Measurements from ENCODE around the gene C16orf95.
A peak's percentile ranks its signal among the peaks of the same experiment; 100 is the strongest.

Gene C16orf95

DNA sequence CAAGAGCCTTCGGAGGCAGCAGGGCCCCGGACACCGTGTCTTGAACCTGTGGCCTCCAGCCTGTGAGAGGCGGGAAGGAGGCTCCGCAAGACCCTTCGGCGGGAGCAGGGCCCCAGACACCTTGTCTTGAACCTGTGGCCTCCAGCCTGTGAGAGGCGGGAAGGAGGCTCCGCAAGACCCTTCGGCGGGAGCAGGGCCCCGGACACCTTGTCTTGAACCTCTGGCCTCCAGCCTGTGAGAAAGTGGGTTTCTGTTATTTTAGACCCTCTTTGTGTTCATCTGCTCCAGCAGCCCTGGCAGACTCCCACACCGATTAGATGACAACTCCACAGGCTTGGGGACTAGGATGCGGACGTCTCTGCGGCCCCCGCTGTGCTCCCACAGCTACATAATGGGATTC is 36.4 kb upstream of the C16orf95 start:
- no peak overlapping the region for H3K4me3 ChIP-seq (ENCODE audit: control insufficient read depth, low read depth, low read length)
- DNase-seq (ENCODE audit: low read depth), result no peak
- TF ChIP-seq, protein P1, sequence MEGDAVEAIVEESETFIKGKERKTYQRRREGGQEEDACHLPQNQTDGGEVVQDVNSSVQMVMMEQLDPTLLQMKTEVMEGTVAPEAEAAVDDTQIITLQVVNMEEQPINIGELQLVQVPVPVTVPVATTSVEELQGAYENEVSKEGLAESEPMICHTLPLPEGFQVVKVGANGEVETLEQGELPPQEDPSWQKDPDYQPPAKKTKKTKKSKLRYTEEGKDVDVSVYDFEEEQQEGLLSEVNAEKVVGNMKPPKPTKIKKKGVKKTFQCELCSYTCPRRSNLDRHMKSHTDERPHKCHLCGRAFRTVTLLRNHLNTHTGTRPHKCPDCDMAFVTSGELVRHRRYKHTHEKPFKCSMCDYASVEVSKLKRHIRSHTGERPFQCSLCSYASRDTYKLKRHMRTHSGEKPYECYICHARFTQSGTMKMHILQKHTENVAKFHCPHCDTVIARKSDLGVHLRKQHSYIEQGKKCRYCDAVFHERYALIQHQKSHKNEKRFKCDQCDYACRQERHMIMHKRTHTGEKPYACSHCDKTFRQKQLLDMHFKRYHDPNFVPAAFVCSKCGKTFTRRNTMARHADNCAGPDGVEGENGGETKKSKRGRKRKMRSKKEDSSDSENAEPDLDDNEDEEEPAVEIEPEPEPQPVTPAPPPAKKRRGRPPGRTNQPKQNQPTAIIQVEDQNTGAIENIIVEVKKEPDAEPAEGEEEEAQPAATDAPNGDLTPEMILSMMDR (conservative IDR thresholded peaks at IDR 0.05; ENCODE audit: control insufficient read depth, insufficient read depth, low read depth, low read length), result no peak

DNA sequence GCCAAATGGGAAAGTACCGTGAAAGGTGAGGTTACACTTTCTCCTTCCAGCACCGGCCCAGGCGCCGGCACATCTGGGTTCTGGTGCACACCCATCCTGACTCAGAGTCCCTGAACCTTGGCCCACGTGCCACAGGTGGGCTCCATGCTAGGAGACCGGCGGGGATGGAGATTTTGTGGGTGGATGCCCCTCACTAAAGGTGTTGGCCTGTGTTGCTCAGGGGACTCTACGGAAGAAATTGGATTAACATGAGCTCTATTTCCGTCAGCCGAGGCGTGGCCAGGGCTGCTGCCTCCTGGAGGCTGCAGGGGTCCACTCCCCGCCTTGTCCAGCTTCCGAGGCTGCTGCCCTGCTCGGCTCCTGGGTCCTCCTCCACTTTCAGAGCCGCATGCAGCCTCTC is 35.6 kb upstream of the C16orf95 start:
- TF ChIP-seq, protein P1 (conservative IDR thresholded peaks at IDR 0.05; ENCODE audit: control insufficient read depth, insufficient read depth, low read depth, low read length), result no peak
- no peak overlapping the region for H3K4me3 ChIP-seq (ENCODE audit: control insufficient read depth, low read depth, low read length)
- DNase-seq (ENCODE audit: low read depth), result no peak

DNA sequence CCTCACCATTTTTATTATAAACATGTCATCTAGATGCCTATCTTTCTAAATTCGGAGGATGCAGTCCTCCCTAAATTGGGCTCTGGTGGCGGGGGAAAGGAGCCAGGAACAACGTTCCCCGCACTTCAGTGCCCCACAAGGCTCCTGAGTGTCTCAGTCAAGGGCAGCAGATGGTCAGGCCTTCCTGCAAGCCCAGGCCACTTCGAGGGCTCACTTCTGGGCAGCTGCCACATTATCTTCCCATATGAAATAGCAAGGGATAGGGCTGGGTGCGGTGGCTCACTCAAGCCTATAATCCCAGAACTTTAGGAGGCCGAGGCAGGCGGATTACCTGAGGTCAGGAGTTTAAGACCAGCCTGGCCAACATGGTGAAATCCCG is 34.1 kb upstream of the C16orf95 start:
- DNase-seq (ENCODE audit: low read depth), result no peak
- H3K4me3 ChIP-seq (ENCODE audit: control insufficient read depth, low read depth, low read length), result no peak overlapping the region
- TF ChIP-seq, protein P1 (conservative IDR thresholded peaks at IDR 0.05; ENCODE audit: control insufficient read depth, insufficient read depth, low read depth, low read length), result no peak

DNA sequence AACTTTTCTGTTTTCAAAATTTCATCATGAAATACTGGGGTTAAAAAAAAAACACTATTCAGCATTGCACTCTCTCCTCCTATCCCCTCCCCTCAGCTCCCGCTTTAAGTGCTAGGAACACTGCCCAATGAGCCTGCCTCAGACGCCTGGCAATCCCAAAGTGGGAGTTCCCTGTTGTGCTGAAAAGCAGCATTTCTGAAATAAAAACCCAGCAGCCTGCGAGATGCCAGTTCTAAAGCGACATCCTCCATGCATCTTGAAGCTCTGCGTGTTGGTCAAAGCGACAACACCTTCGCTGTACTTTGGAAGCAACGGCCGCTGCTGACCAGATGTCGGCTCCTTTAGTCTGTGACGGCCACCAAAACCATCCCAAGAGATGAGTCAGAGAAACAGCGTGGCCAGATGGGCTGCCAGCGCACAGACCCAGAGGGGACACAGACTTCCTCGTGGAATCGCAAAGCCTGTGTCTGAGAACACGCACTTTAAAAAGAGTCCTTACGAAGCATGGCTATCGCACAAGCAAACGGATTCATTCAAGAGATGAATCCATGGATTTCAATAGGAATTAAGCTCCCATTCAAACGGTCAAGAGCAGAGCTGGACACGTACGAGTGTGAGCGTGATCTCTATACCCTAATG is 33.6 kb upstream of the C16orf95 start:
- no peak overlapping the region for H3K4me3 ChIP-seq (ENCODE audit: control insufficient read depth, low read depth, low read length)
- TF ChIP-seq, protein P1 (conservative IDR thresholded peaks at IDR 0.05; ENCODE audit: control insufficient read depth, insufficient read depth, low read depth, low read length), result no peak
- peak; percentile 62 for DNase-seq (ENCODE audit: low read depth)

DNA sequence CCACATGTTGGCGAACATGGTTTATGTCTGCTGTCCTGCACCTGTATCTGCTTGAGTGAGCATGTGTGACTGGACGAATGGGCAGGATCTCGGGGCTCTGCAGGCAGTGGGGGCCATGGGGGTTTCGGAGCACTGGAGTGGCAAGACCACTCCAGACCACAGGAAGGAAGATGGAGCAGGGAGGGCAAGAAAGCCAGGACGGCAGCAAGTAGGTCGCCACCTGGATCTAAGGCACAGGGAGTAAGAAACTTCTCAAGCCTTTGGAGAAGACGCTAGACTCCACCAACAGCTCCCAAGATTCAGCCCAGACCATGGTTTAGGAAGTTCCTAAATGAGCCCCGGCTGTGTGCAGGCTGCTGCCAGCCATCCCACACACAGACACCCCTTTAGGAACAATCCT is 32.8 kb upstream of the C16orf95 start:
- DNase-seq (ENCODE audit: low read depth), result no peak
- H3K4me3 ChIP-seq (ENCODE audit: control insufficient read depth, low read depth, low read length), result no peak overlapping the region
- TF ChIP-seq, protein P1 (conservative IDR thresholded peaks at IDR 0.05; ENCODE audit: control insufficient read depth, insufficient read depth, low read depth, low read length), result no peak

DNA sequence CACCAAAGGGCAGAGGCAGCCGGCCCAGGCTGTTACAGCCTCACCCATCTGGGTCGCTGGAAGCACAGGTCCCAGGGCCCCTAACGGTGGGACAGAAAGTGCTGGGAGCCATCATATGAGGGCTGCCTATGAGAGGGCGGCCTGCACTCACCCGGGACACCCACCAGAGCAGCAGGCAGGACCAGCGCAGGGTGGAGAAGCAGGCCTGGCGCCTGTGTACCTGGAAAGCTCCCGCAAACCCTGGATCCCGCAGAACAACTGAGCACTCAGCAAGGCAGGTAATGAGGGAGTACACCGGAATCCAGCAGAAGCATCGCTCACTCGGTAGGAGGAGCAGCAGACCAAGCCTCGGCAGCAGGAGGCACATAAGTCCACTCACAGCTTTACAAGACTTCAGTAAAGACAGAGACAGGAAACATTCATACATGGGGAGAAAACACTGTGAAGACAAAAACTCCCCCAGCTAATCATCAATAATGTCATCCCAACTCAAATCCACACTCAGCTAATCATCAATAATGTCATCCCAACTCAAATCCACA is 31.5 kb upstream of the C16orf95 start:
- DNase-seq (ENCODE audit: low read depth), result no peak
- H3K4me3 ChIP-seq (ENCODE audit: control insufficient read depth, low read depth, low read length), result no peak overlapping the region
- TF ChIP-seq, protein P1 (conservative IDR thresholded peaks at IDR 0.05; ENCODE audit: control insufficient read depth, insufficient read depth, low read depth, low read length), result no peak
